H1 (cell line): ENCODE measurements around the gene ATP6V1A. TPM values are rescaled to one million over a fixed set of nuclear protein-coding genes. Genes with fewer than 3 reads are reported as not detected.

ENCODE experiments used
- CTCF ChIA-PET: fragments of 300-600 bp; sonication (Branson Sonifier 250); formaldehyde crosslinking; loops from one replicate; lab custom pipeline; 2021; ENCODE audit not compliant: partially characterized antibody; lab: Charles Lee
- POLR2A ChIA-PET: fragments of 300-600 bp; sonication (Branson Sonifier 250); formaldehyde crosslinking; loops from one replicate; lab custom pipeline; 2021; ENCODE audit warnings: inconsistent platforms; ENCODE audit not compliant: partially characterized antibody; lab: Charles Lee
- DNase-seq, 2 experiments: peaks; one replicate each; pipeline versions ENCODE4 v3.0.0 to v3.0.0-alpha.2; 2010 to 2022; ENCODE audit warnings: low spot score in 2 of 2, low read depth in 1 of 2, mixed read lengths in 1 of 2
- FAIRE-seq: peaks from 2 replicates; lab custom pipeline; 2011; peaks lifted over from hg19 to GRCh38; lab: Jason Lieb, UNC
- H2AFZ ChIP-seq: 2 replicates; pipeline ENCODE4 v1.8.1; 2012; ENCODE audit warnings: low read length, inconsistent platforms
- H2AK5ac ChIP-seq: 2 replicates; pipeline ENCODE4 v1.6.1; 2013; ENCODE audit warnings: low read depth, low read length
- H2BK120ac ChIP-seq: replicated peaks from 2 replicates; pipeline ENCODE3; 2013; ENCODE audit warnings: low read depth, low read length, inconsistent platforms
- H2BK12ac ChIP-seq: 2 replicates; pipeline ENCODE4 v1.6.1; 2013; ENCODE audit warnings: low read depth, low read length
- H2BK15ac ChIP-seq: 2 replicates; pipeline ENCODE4 v1.6.1; 2013; ENCODE audit warnings: low read length
- H2BK20ac ChIP-seq: 2 replicates; pipeline ENCODE4 v1.6.1; 2013; ENCODE audit warnings: low read length
- H2BK5ac ChIP-seq: 2 replicates; pipeline ENCODE4 v1.6.1; 2013; ENCODE audit warnings: low read depth, low read length
- H3K14ac ChIP-seq: 2 replicates; pipeline ENCODE4 v1.6.1; 2013; ENCODE audit warnings: inconsistent platforms; ENCODE audit not compliant: insufficient read length
- H3K18ac ChIP-seq: 2 replicates; pipeline ENCODE4 v1.6.1; 2013; ENCODE audit warnings: low read length; ENCODE audit errors: extremely low read depth
- H3K23ac ChIP-seq: 2 replicates; pipeline ENCODE4 v1.6.1; 2013; ENCODE audit warnings: inconsistent platforms; ENCODE audit not compliant: insufficient read length
- H3K23me2 ChIP-seq: 2 replicates; pipeline ENCODE4 v1.6.1; 2013; ENCODE audit warnings: low read depth, low read length
- H3K27ac ChIP-seq: 2 replicates; pipeline ENCODE4 v1.6.1; 2011; ENCODE audit warnings: low read depth, low read length, inconsistent platforms
- H3K27me3 ChIP-seq, 4 experiments: replicated peaks in 1 of 4; 1 replicate in 1 of 4; 2 replicates in 3 of 4; pipeline versions ENCODE4 v1.6.1 to v1.8.1; 2011 to 2013; ENCODE audit warnings: low read length in 3 of 4, mild to moderate bottlenecking in 3 of 4, inconsistent platforms in 2 of 4, mixed read lengths in 2 of 4, moderate library complexity in 1 of 4; ENCODE audit not compliant: control insufficient read depth in 3 of 4, insufficient read depth in 3 of 4; ENCODE audit errors: extremely low read depth in 1 of 4
- H3K36me3 ChIP-seq, 4 experiments: 2 replicates each; pipeline versions ENCODE4 v1.6.1 to v1.8.1; 2011 to 2013; ENCODE audit warnings: mild to moderate bottlenecking in 4 of 4, low read length in 3 of 4, moderate library complexity in 2 of 4, control low read depth in 1 of 4, inconsistent platforms in 1 of 4; ENCODE audit not compliant: insufficient read depth in 4 of 4, control insufficient read depth in 2 of 4
- H3K4ac ChIP-seq: replicated peaks from 2 replicates; pipeline ENCODE3; 2013; ENCODE audit warnings: low read length, low read depth, mixed read lengths, inconsistent platforms; ENCODE audit not compliant: insufficient read length
- H3K4me1 ChIP-seq, 4 experiments: replicated peaks in 1 of 4; 1 replicate in 1 of 4; 2 replicates in 3 of 4; pipeline versions ENCODE4 v1.6.1 to v1.8.1; 2011 to 2013; ENCODE audit warnings: low read length in 3 of 4, inconsistent platforms in 2 of 4, mixed read lengths in 1 of 4; ENCODE audit not compliant: insufficient read depth in 4 of 4, control insufficient read depth in 3 of 4
- H3K4me2 ChIP-seq, 2 experiments: 2 replicates each; pipeline versions ENCODE4 v1.6.1 to v1.8.1; 2011 to 2013; ENCODE audit warnings: low read depth in 2 of 2, low read length in 2 of 2, control low read depth in 1 of 2, inconsistent platforms in 1 of 2, mild to moderate bottlenecking in 1 of 2; ENCODE audit not compliant: insufficient read depth in 1 of 2
- H3K4me3 ChIP-seq, 4 experiments: fragments of 200-600, 300-600 bp in 1 of 4; sonication (generic), shearing (Covaris generic), sonication (Bioruptor Twin) in 1 of 4; 2 replicates each; pipeline versions ENCODE4 v1.5.1 to v1.8.1; 2011 to 2016; ENCODE audit warnings: low read length in 4 of 4, low read depth in 3 of 4, control low read depth in 2 of 4, inconsistent platforms in 2 of 4, mild to moderate bottlenecking in 2 of 4, mixed read lengths in 1 of 4, moderate library complexity in 1 of 4; ENCODE audit not compliant: insufficient read depth in 2 of 4; ENCODE audit errors: extremely low read depth in 1 of 4
- H3K56ac ChIP-seq: replicated peaks from 2 replicates; pipeline ENCODE3; 2013; ENCODE audit warnings: low read depth, mild to moderate bottlenecking, mixed read lengths, low read length, inconsistent platforms; ENCODE audit not compliant: insufficient read length
- H3K79me1 ChIP-seq: 2 replicates; pipeline ENCODE4 v1.6.1; 2013; ENCODE audit warnings: low read depth, low read length, control low read depth
- H3K79me2 ChIP-seq, 2 experiments: 2 replicates each; pipeline versions ENCODE4 v1.6.1 to v1.8.1; 2012 to 2013; ENCODE audit warnings: low read length in 2 of 2, mild to moderate bottlenecking in 2 of 2, inconsistent platforms in 1 of 2; ENCODE audit not compliant: insufficient read depth in 2 of 2, control insufficient read depth in 1 of 2
- H3K9ac ChIP-seq, 4 experiments: replicated peaks in 1 of 4; 1 replicate in 1 of 4; 2 replicates in 3 of 4; pipeline versions ENCODE4 v1.6.1 to v1.8.1; 2011 to 2013; ENCODE audit warnings: low read depth in 3 of 4, low read length in 3 of 4, control low read depth in 2 of 4, mild to moderate bottlenecking in 2 of 4, moderate library complexity in 2 of 4, inconsistent platforms in 1 of 4; ENCODE audit errors: extremely low read depth in 1 of 4
- H3K9me3 ChIP-seq, 2 experiments: 2 replicates each; pipeline versions ENCODE4 v1.6.1 to v1.8.1; 2012 to 2013; ENCODE audit warnings: mild to moderate bottlenecking in 2 of 2, moderate library complexity in 2 of 2, control low read depth in 1 of 2, inconsistent platforms in 1 of 2, low read depth in 1 of 2, low read length in 1 of 2, mixed read lengths in 1 of 2; ENCODE audit not compliant: insufficient read depth in 2 of 2
- H4K20me1 ChIP-seq, 2 experiments: replicated peaks in 1 of 2; 2 replicates each; pipeline versions ENCODE3 to v1.8.1; 2011 to 2013; ENCODE audit warnings: inconsistent platforms in 2 of 2, low read length in 2 of 2, mild to moderate bottlenecking in 1 of 2; ENCODE audit not compliant: insufficient read depth in 2 of 2, control insufficient read depth in 1 of 2
- H4K5ac ChIP-seq: 2 replicates; pipeline ENCODE4 v1.6.1; 2013; ENCODE audit warnings: low read length, low read depth, mixed read lengths, inconsistent platforms; ENCODE audit not compliant: insufficient read length
- H4K8ac ChIP-seq: 2 replicates; pipeline ENCODE4 v1.8.0; 2013; ENCODE audit warnings: mild to moderate bottlenecking, moderate library complexity, low read length, inconsistent platforms; ENCODE audit not compliant: insufficient read depth; ENCODE audit errors: extremely low read depth
- H4K91ac ChIP-seq: replicated peaks from 2 replicates; pipeline ENCODE3; 2013; ENCODE audit warnings: low read length, mixed read lengths, inconsistent platforms; ENCODE audit not compliant: insufficient read length
- GABPA ChIP-seq: IDR thresholded peaks from 2 replicates; pipeline ENCODE4 v1.6.1; 2011; ENCODE audit warnings: mild to moderate bottlenecking, low read length, moderate library complexity, borderline replicate concordance; ENCODE audit not compliant: insufficient read depth
- GTF2F1 ChIP-seq: IDR thresholded peaks from 2 replicates; pipeline ENCODE4 v1.6.1; 2012; ENCODE audit warnings: low read depth, low read length, improper control_type of control experiment, borderline replicate concordance
- JUN ChIP-seq: IDR thresholded peaks from 2 replicates; pipeline ENCODE4 v1.6.1; 2011; ENCODE audit warnings: low read depth, mild to moderate bottlenecking, improper control_type of control experiment, low read length
- KDM1A ChIP-seq: fragments of 200-600, 300-600 bp; sonication (generic); IDR thresholded peaks from 2 replicates; pipeline ENCODE4 v1.7.1; 2016; ENCODE audit warnings: mild to moderate bottlenecking, low read length, borderline replicate concordance
- NANOG ChIP-seq: IDR thresholded peaks from 2 replicates; pipeline ENCODE4 v1.6.1; 2011; ENCODE audit warnings: low read length, low read depth, mild to moderate bottlenecking, inconsistent platforms; ENCODE audit not compliant: insufficient read depth, poor library complexity, severe bottlenecking
- POU5F1 ChIP-seq: IDR thresholded peaks from 2 replicates; pipeline ENCODE4 v1.6.1; 2011; ENCODE audit warnings: low read depth, mild to moderate bottlenecking, low read length, moderate library complexity
- RAD21 ChIP-seq, 2 experiments: IDR thresholded peaks in 1 of 2; conservative IDR thresholded peaks in 1 of 2; 2 replicates each; pipeline ENCODE4 v1.6.1; 2011; ENCODE audit warnings: low read depth in 2 of 2, low read length in 2 of 2, improper control_type of control experiment in 1 of 2, inconsistent platforms in 1 of 2, mild to moderate bottlenecking in 1 of 2, moderate library complexity in 1 of 2
- SAP30 ChIP-seq: fragments of 300-600 bp; sonication (generic); IDR thresholded peaks from 2 replicates; pipeline ENCODE4 v1.7.1; 2012; ENCODE audit warnings: low read length, moderate library complexity, mild to moderate bottlenecking, inconsistent platforms; ENCODE audit not compliant: insufficient read depth, insufficient replicate concordance
- SP1 ChIP-seq: IDR thresholded peaks from 2 replicates; pipeline ENCODE4 v1.6.1; 2011; ENCODE audit warnings: low read depth, low read length
- SRF ChIP-seq: IDR thresholded peaks from 2 replicates; pipeline ENCODE4 v1.6.1; 2011; ENCODE audit warnings: mild to moderate bottlenecking, low read depth, low read length, moderate library complexity
- SUZ12 ChIP-seq: fragments of 200-600 bp; sonication (generic); IDR thresholded peaks from 2 replicates; pipeline ENCODE4 v1.6.1; 2012; ENCODE audit warnings: mild to moderate bottlenecking, inconsistent platforms, low read length, moderate library complexity, mixed read lengths
- WGBS, 2 experiments: shearing (Covaris generic) in 1 of 2; methylation state at CpG; one replicate each; pipeline versions ENCODE4 v1.1.6 to v1.1.7; 2013 to 2015; ENCODE audit warnings: low lambda C conversion rate in 2 of 2, mixed read lengths in 2 of 2, inconsistent platforms in 1 of 2, low coverage in 1 of 2, missing lambda C conversion rate in 1 of 2; ENCODE audit not compliant: insufficient replicate concordance in 2 of 2, insufficient coverage in 1 of 2, insufficient read length in 1 of 2; ENCODE audit errors: extremely low coverage in 1 of 2, missing lambda C conversion rate in 1 of 2; 5-methylcytosine and 5-hydroxymethylcytosine counted together
- polyA plus RNA-seq, 7 experiments: library from polyadenylated mRNA; depleted of rRNA in 3 of 7; stranded (reverse) in 5 of 7; unstranded in 2 of 7; fragments of >200 nt in 5 of 7; fragments of 200-250 nt in 2 of 7; gene quantifications; 1 replicate in 5 of 7; 2 replicates in 1 of 7; 4 replicates in 1 of 7; pipeline versions ENCODE4 v1.2.1 to v1.2.3, GENCODE V29; 2011 to 2013; ENCODE audit warnings: missing spikeins in 2 of 7, mixed read lengths in 2 of 7
- total RNA-seq: library from RNA; stranded (reverse); fragmentation: NEBNext Ultra II Directional; extraction: Animal tissue kit (Norgen Biotek cat#: 25700); gene quantifications from 2 replicates; pipeline ENCODE4 v1.2.1, GENCODE V29; 2021
- TF ChIP-seq, protein P1 (sequence below): IDR thresholded peaks from 2 replicates; pipeline ENCODE4 v1.6.1; 2011; ENCODE audit warnings: low read depth, mild to moderate bottlenecking, low read length; ENCODE audit not compliant: insufficient read depth

Gene ATP6V1A
- total and polyA plus RNA-seq, 2 of the 8 experiments (the other 6 are each of a cell fraction or from before 2014, with no cell fraction given) = 15.4 to 90.9 TPM

DNA sequence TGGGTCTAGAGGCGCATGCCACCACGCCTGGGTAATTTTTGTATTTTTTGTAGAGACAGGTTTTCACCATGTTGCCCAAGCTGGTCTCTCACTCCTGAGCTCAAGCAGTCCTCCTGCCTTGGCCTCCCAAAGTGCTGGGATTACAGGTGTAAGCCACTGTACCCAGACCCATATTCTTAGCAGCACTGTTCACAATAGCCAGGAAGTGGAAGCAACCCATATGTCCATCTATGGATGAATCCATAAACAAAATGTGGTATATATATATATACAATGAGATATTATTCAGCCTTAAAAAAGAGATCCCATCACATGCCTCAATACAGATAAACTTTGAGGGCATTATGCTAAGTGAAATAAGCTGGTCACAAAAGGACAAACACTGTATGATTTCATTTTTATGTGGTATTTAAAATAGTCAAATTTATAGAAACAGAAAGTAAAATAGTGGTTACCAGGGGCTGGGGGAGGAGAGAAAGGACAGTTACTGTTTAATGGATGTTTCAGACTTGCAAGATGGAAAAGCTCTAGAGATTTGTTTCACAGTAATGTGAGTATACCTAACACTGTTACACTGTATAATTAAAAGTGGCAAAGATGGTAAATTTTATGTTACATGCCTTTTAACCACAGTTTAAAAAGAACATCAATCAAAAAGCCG is 56.1 kb downstream of the ATP6V1A start:
- Histone ChIP-seq H3K14ac (no peak overlapping the region), H2BK120ac (no peak overlapping the region), H3K23me2 (no peaks in the 10 kb centered on the region), H4K91ac (no peak overlapping the region), H3K9me3 (no peaks in the 10 kb centered on the region), H3K4me3 (no peak overlapping the region), H3K56ac (no peak overlapping the region), H3K27ac (no peak overlapping the region), H3K36me3 (peaks cover 2 to 54% (median 12%) of the 10 kb centered on the region in 4 experiments), H3K4ac (no peak overlapping the region), H3K9ac (no peak overlapping the region), H4K5ac (no peak overlapping the region), H4K20me1 (no peaks in the 10 kb centered on the region), H4K8ac (no peak overlapping the region), H2BK20ac (no peak overlapping the region), H3K27me3 (no peaks in the 10 kb centered on the region), H2BK5ac (no peak overlapping the region), H3K18ac (no peak overlapping the region), H3K4me1 (no peaks in the 10 kb centered on the region), H3K4me2 (no peak overlapping the region), H2BK12ac (no peak overlapping the region), H3K23ac (no peak overlapping the region), H3K79me1 (no peaks in the 10 kb centered on the region), H2AFZ (no peak overlapping the region), H2AK5ac (no peak overlapping the region), H2BK15ac (no peak overlapping the region), H3K79me2 (no peaks in the 10 kb centered on the region)
- no peak for TF ChIP-seq KDM1A
- no peak for TF ChIP-seq SAP30
- no peak for TF ChIP-seq SRF
- no peak for TF ChIP-seq NANOG
- TF ChIP-seq GABPA = no peak
- TF ChIP-seq SP1 = no peak
- no peak for TF ChIP-seq POU5F1
- no peak for TF ChIP-seq RAD21 (IDR thresholded peaks at IDR 0.05 in 1 of 2, conservative IDR thresholded peaks at IDR 0.05 in 1 of 2; ENCODE audit: low read depth in 2 of 2, low read length in 2 of 2)
- TF ChIP-seq SUZ12 = no peak
- TF ChIP-seq, protein P1, sequence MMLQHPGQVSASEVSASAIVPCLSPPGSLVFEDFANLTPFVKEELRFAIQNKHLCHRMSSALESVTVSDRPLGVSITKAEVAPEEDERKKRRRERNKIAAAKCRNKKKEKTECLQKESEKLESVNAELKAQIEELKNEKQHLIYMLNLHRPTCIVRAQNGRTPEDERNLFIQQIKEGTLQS = no peak
- TF ChIP-seq JUN = no peak
- no peak for TF ChIP-seq GTF2F1
- FAIRE-seq = no peak
- CTCF ChIA-PET = interaction anchor here (1.0 to 1.3 kb wide), 5 partner anchors 9 to 87 kb away, joined by 3 to 4 read pairs (median 3); partner anchors contain the start of gene GRAMD1C
- POLR2A ChIA-PET = no interaction called here
- DNase-seq = no peak
- WGBS, 2 experiments = 96% methylated on average over 3 of the region's 3 CpGs; no CpG with 5 or more reads in 1 of the 2 experiments
